ENCODE results near the gene CAMK2G. TPM values are rescaled to one million over a fixed set of nuclear protein-coding genes. Genes with fewer than 3 reads are reported as not detected.
"Not testable (repeated sequence)": the region's sequence is repeated elsewhere in the genome, so short reads cannot be mapped to it uniquely, and the experiment has no call there.

CAMK2G gene
- total RNA-seq, 2 donors from 2014 or later = 20.9 to 21.7 TPM

- no peaks in the 10 kb centered on the region for H3K36me3 Mint-ChIP-seq (ENCODE audit: low read depth)
- DNase-seq = no peak
- no peak overlapping the region for H3K27ac ChIP-seq (ENCODE audit: low read depth, low read length)
- peaks cover 4% of the 10 kb centered on the region for H3K27me3 Mint-ChIP-seq (ENCODE audit: insufficient read depth)
- H3K4me1 Mint-ChIP-seq = peaks cover 19% of the 10 kb centered on the region
- TF ChIP-seq CTCF (conservative IDR thresholded peaks at IDR 0.05) = no peak
- peak overlapping the region; percentile 5 for H3K27ac Mint-ChIP-seq
- no peaks in the 10 kb centered on the region for H3K9me3 ChIP-seq (ENCODE audit: control insufficient read depth, low read length)
- peaks cover 3% of the 10 kb centered on the region for H3K27me3 ChIP-seq (ENCODE audit: control insufficient read depth, insufficient read depth, low read length, poor library complexity, severe bottlenecking)
- H3K4me3 ChIP-seq (ENCODE audit: low read length) = no peak overlapping the region
- no peaks in the 10 kb centered on the region for H3K36me3 ChIP-seq (ENCODE audit: control insufficient read depth, insufficient read depth, low read length)
- 59 to 93% methylated on average over 2 to 4 of the region's 4 CpGs for WGBS, 2 experiments (ENCODE audit: insufficient coverage in 1 of 2, insufficient read length in 1 of 2)
- H3K9me3 Mint-ChIP-seq = no peaks in the 10 kb centered on the region
- no peak overlapping the region for H3K4me3 Mint-ChIP-seq
- no peaks in the 10 kb centered on the region for H3K4me1 ChIP-seq (ENCODE audit: control insufficient read depth, insufficient read depth, low read length)
- no peak overlapping the region for H3K9ac ChIP-seq (ENCODE audit: extremely low read depth, low read length, poor library complexity, severe bottlenecking)
Observed at GRCh38 chr10:73920089-73920488, 45.7 kb upstream of the CAMK2G start.

GRCh38 chr10:73919481-73919880 lies 45.1 kb upstream of the CAMK2G start:
- 92 to 93% methylated on average over 6 to 8 of the region's 8 CpGs for WGBS, 2 experiments (ENCODE audit: insufficient coverage in 1 of 2, insufficient read length in 1 of 2)
- not testable (repeated sequence) for DNase-seq; H3K4me3 Mint-ChIP-seq; H3K9me3 Mint-ChIP-seq; H3K36me3 Mint-ChIP-seq (ENCODE audit: low read depth); H3K4me3 ChIP-seq (ENCODE audit: low read length); H3K9me3 ChIP-seq (ENCODE audit: control insufficient read depth, low read length); H3K9ac ChIP-seq (ENCODE audit: extremely low read depth, low read length, poor library complexity, severe bottlenecking); H3K27ac Mint-ChIP-seq; H3K4me1 ChIP-seq (ENCODE audit: control insufficient read depth, insufficient read depth, low read length); H3K27me3 ChIP-seq (ENCODE audit: control insufficient read depth, insufficient read depth, low read length, poor library complexity, severe bottlenecking); H3K27ac ChIP-seq (ENCODE audit: low read depth, low read length); H3K27me3 Mint-ChIP-seq (ENCODE audit: insufficient read depth); H3K36me3 ChIP-seq (ENCODE audit: control insufficient read depth, insufficient read depth, low read length)
- peaks cover 15% of the 10 kb centered on the region for H3K4me1 Mint-ChIP-seq

GRCh38 chr10:73917566-73918305 lies 43.4 kb upstream of the CAMK2G start:
- no peak for TF ChIP-seq CTCF (conservative IDR thresholded peaks at IDR 0.05)
- H3K27me3 ChIP-seq (ENCODE audit: control insufficient read depth, insufficient read depth, low read length, poor library complexity, severe bottlenecking) = peaks cover 26% of the 10 kb centered on the region
- H3K4me3 ChIP-seq (ENCODE audit: low read length) = no peak overlapping the region
- Mint-ChIP-seq H3K4me1 (peaks cover 6% of the 10 kb centered on the region), H3K27ac (no peak overlapping the region), H3K27me3 (ENCODE audit: insufficient read depth) (peaks cover 24% of the 10 kb centered on the region), H3K4me3 (no peak overlapping the region), H3K9me3 (no peaks in the 10 kb centered on the region), H3K36me3 (ENCODE audit: low read depth) (no peaks in the 10 kb centered on the region)
- no peaks in the 10 kb centered on the region for H3K4me1 ChIP-seq (ENCODE audit: control insufficient read depth, insufficient read depth, low read length)
- H3K36me3 ChIP-seq (ENCODE audit: control insufficient read depth, insufficient read depth, low read length) = no peaks in the 10 kb centered on the region
- H3K9me3 ChIP-seq (ENCODE audit: control insufficient read depth, low read length) = no peaks in the 10 kb centered on the region
- no peak overlapping the region for H3K27ac ChIP-seq (ENCODE audit: low read depth, low read length)
- no peak overlapping the region for H3K9ac ChIP-seq (ENCODE audit: extremely low read depth, low read length, poor library complexity, severe bottlenecking)
- no peak for DNase-seq
- WGBS, 2 experiments (ENCODE audit: insufficient coverage in 1 of 2, insufficient read length in 1 of 2) = 90 to 96% methylated on average over 2 to 3 of the region's 3 CpGs

Data from endodermal cell (in vitro differentiated cells).